Measurements from ENCODE around the gene WNT9B. TPM values are rescaled to one million over a fixed set of nuclear protein-coding genes. Genes with fewer than 3 reads are reported as not detected.
A peak's percentile ranks its signal among the peaks of the same experiment; 100 is the strongest.

WNT9B gene
- total and polyA plus RNA-seq, 2 of the 13 experiments (the other 11 are each of a cell fraction or from before 2014, with no cell fraction given) = not detected

GRCh38 chr17:46827274-46827673 is 24.1 kb upstream of the WNT9B start (continued):
- TF ChIP-seq NFE2L1 (CRISPR knock-in tag; IDR thresholded peaks at IDR 0.05; ENCODE audit: borderline replicate concordance) (no peak), CSRNP1 (CRISPR knock-in tag; IDR thresholded peaks at IDR 0.05) (no peak), SPEN (CRISPR knock-in tag; IDR thresholded peaks at IDR 0.05; ENCODE audit: low read depth) (no peak), HOMEZ (CRISPR knock-in tag; IDR thresholded peaks at IDR 0.05; ENCODE audit: low read depth) (no peak), TERF1 (CRISPR knock-in tag; IDR thresholded peaks at IDR 0.05) (no peak), NFE2 (CRISPR knock-in tag; IDR thresholded peaks at IDR 0.05) (no peak), ZNF605 (CRISPR knock-in tag; IDR thresholded peaks at IDR 0.05) (no peak)

GRCh38 chr17:46831573-46832330 is 19.6 kb upstream of the WNT9B start:
- Histone ChIP-seq H3K9ac (ENCODE audit: insufficient read depth, low read depth, low read length) (no peak overlapping the region), H3K4me3 (replicated peaks in 1 of 3; ENCODE audit: insufficient read depth in 1 of 3, low read depth in 2 of 3, low read length in 3 of 3) (no peak overlapping the region; a peak in 1 of 6 replicates), H3K27ac (ENCODE audit: extremely low read length, insufficient read depth, low read length) (no peak overlapping the region), H2AFZ (ENCODE audit: low read length) (no peak overlapping the region), H3K79me2 (ENCODE audit: insufficient read depth, low read length) (no peaks in the 10 kb centered on the region), H3K9me3 (ENCODE audit: low read length) (no peaks in the 10 kb centered on the region), H3K4me2 (ENCODE audit: low read depth, low read length) (peak overlapping the region; percentile 21; the same call in 1 of the 2 replicates), H3K4me1 (ENCODE audit: insufficient read depth, low read length) (peaks cover 26% of the 10 kb centered on the region), H4K20me1 (ENCODE audit: insufficient read depth, low read length) (no peaks in the 10 kb centered on the region), H3K36me3 (replicated peaks in 1 of 2; ENCODE audit: control insufficient read depth in 1 of 2, insufficient read depth in 2 of 2, low read length in 2 of 2) (no peaks in the 10 kb centered on the region), H3K27me3 (ENCODE audit: control insufficient read depth in 1 of 2, insufficient read depth in 2 of 2, low read length in 2 of 2) (peaks cover 12 to 46% of the 10 kb centered on the region in 2 experiments)
- FAIRE-seq (no peak), ATAC-seq (peak; percentile 13; the same call in 2 of the 3 replicates), DNase-seq (ENCODE audit: low spot score) (no peak)
- intact Hi-C loops (cut with micrococcal nuclease; ENCODE audit: unreplicated experiment) (no loop called here), in situ Hi-C loops (cut with HindIII; ENCODE audit: extremely low pct_ligation_motif_present, low pct_unique_long_range_greater_than_20kb) (loop anchor here (25.0 kb wide), 1 partner anchor 819 kb away; no protein-coding TSS in a partner anchor)
- no TSS peak for BruUV-seq (replicated peaks)
- ChIA-PET CTCF (ENCODE audit: low intra/inter-chr PET ratio, low total read pairs) (no interaction called here), POLR2A (no interaction called here)
- 23% methylated on average over 14 of the region's 14 CpGs for WGBS (ENCODE audit: low lambda C conversion rate)
- TF ChIP-seq TBX3 (IDR thresholded peaks at IDR 0.05; ENCODE audit: borderline replicate concordance) = no peak
- TF ChIP-seq BCLAF1 (IDR thresholded peaks at IDR 0.05) = no peak
- no peak for TF ChIP-seq NRL (CRISPR knock-in tag; IDR thresholded peaks at IDR 0.05; ENCODE audit: borderline replicate concordance)
- TF ChIP-seq FOXA1 (IDR thresholded peaks at IDR 0.05) = no peak
- TF ChIP-seq FOXA1 (CRISPR knock-in tag; IDR thresholded peaks at IDR 0.05) = no peak
- peak; percentile 45; the same call in 1 of the 2 replicates for TF ChIP-seq ZMYM3 (CRISPR knock-in tag; IDR thresholded peaks at IDR 0.05)
- TF ChIP-seq ZNF501 (CRISPR knock-in tag; IDR thresholded peaks at IDR 0.05) = peak; percentile 36; the same call in 1 of the 2 replicates
